HG03520 (cell line): ENCODE results near the gene NEUROD4.

Experiments used
- ATAC-seq: cut with Tn5 transposase; IDR thresholded peaks from one replicate; pipeline ENCODE4 v1.9.1; 2021; ENCODE audit warnings: mild to moderate bottlenecking, moderate library complexity; ENCODE audit not compliant: unreplicated experiment

NEUROD4 gene

GRCh38 chr12:55058082-55058481 is 38.3 kb downstream of the NEUROD4 start:
- ATAC-seq, result no peak

- no peak for ATAC-seq
These were observed 39.0 kb downstream of the NEUROD4 start for GRCh38 chr12:55058776-55059175.

- peak; percentile 99 for ATAC-seq
These were observed 40.7 kb downstream of the NEUROD4 start for GRCh38 chr12:55060470-55060869.

- no peak for ATAC-seq
These were observed 41.2 kb downstream of the NEUROD4 start for GRCh38 chr12:55061024-55061423.

- no peak for ATAC-seq
These were observed 43.5 kb downstream of the NEUROD4 start for GRCh38 chr12:55063291-55063690.

- no peak for ATAC-seq
These were observed 45.8 kb downstream of the NEUROD4 start for GRCh38 chr12:55065535-55065934.

GRCh38 chr12:55067701-55068100 is 47.9 kb downstream of the NEUROD4 start:
- ATAC-seq, result no peak

- ATAC-seq, result peak; percentile 71
These were observed 48.7 kb downstream of the NEUROD4 start for GRCh38 chr12:55068416-55069010.

- peak; percentile 52 for ATAC-seq
These were observed 52.3 kb downstream of the NEUROD4 start for GRCh38 chr12:55072083-55072482.

GRCh38 chr12:55073043-55074022 is 53.6 kb downstream of the NEUROD4 start:
- ATAC-seq, result peak; percentile 51

GRCh38 chr12:55074806-55075205 is 55.0 kb downstream of the NEUROD4 start:
- ATAC-seq, result no peak
